Lower leg skin (tissue), 3 donors: ENCODE measurements around the gene YAE1.

ENCODE experiments used
- CTCF ChIP-seq, 3 donors: fragments of 450-650 bp; IDR thresholded peaks; one replicate each; pipeline ENCODE4 v1.5.1; 2016; ENCODE audit warnings: antibody characterized with exemption in 3 of 3, mild to moderate bottlenecking in 3 of 3, moderate library complexity in 2 of 3
- POLR2A ChIP-seq, 2 donors: fragments of 450-650 bp; IDR thresholded peaks; one replicate each; pipeline ENCODE4 v1.6.1; 2016 to 2017; ENCODE audit warnings: antibody characterized with exemption in 2 of 2, mild to moderate bottlenecking in 1 of 2, moderate library complexity in 1 of 2

- TF ChIP-seq CTCF (IDR thresholded peaks at IDR 0.05) (no peak), POLR2A (IDR thresholded peaks at IDR 0.05) (no peak)
Measured at GRCh38 chr7:39577229-39577874, 11.1 kb downstream of the YAE1 start.
